MCF 10A (cell line): ENCODE results near the gene VCL. TPM values are rescaled to one million over a fixed set of nuclear protein-coding genes. Genes with fewer than 3 reads are reported as not detected.

ENCODE experiments used
- BruUV-seq: library from RNA; stranded (reverse); fragments of 400-500 nt; replicated peaks from 2 replicates; lab custom pipeline; 2021; lab: Mats Ljungman, UMichigan
- CTCF ChIA-PET: fragments of 300-600 bp; sonication (Branson Sonifier 250); formaldehyde crosslinking; extraction: SDS; loops from one replicate; lab custom pipeline; 2021; ENCODE audit warnings: antibody characterized with exemption, inconsistent platforms; lab: Yijun Ruan, JAX
- POLR2A ChIA-PET: fragments of 300-600, 350-650 bp; sonication (Branson Sonifier 250); formaldehyde crosslinking; extraction: SDS; loops from one replicate; lab custom pipeline; 2020; ENCODE audit warnings: antibody characterized with exemption, inconsistent platforms; lab: Yijun Ruan, JAX
- DNase-seq: peaks from one replicate; pipeline ENCODE4 v3.0.0-alpha.2; 2018; ENCODE audit not compliant: unreplicated experiment
- H3K27ac Mint-ChIP-seq: one replicate; pipeline ENCODE4 v1.8.0; 2022; ENCODE audit warnings: mild to moderate bottlenecking, low read depth, mixed read lengths; ENCODE audit not compliant: unreplicated experiment
- H3K27me3 Mint-ChIP-seq: one replicate; pipeline ENCODE4 v1.8.0; 2022; ENCODE audit warnings: mixed read lengths; ENCODE audit not compliant: insufficient read depth, unreplicated experiment
- H3K36me3 Mint-ChIP-seq: one replicate; pipeline ENCODE4 v1.8.0; 2022; ENCODE audit warnings: mild to moderate bottlenecking, moderate library complexity, mixed read lengths; ENCODE audit not compliant: insufficient read depth, unreplicated experiment
- H3K4me1 Mint-ChIP-seq: one replicate; pipeline ENCODE4 v1.8.0; 2022; ENCODE audit warnings: mixed read lengths; ENCODE audit not compliant: insufficient read depth, unreplicated experiment
- H3K4me3 Mint-ChIP-seq: one replicate; pipeline ENCODE4 v1.8.0; 2022; ENCODE audit warnings: mild to moderate bottlenecking, moderate library complexity, mixed read lengths; ENCODE audit not compliant: unreplicated experiment
- H3K9me3 Mint-ChIP-seq: one replicate; pipeline ENCODE4 v1.8.0; 2022; ENCODE audit warnings: mixed read lengths; ENCODE audit not compliant: unreplicated experiment
- intact Hi-C: fragments of 100-400 bp; cut with micrococcal nuclease; formaldehyde crosslinking; loops from 2 replicates; pipeline ENCODE4 v1.14.1; 2022
- total RNA-seq: library from RNA; stranded (reverse); gene quantifications from 2 replicates; pipeline ENCODE4 v1.2.3, GENCODE V29; 2022
- TF ChIP-seq, protein P1 (sequence below): fragments of 200-600 bp; IDR thresholded peaks from one replicate; pipeline ENCODE4 v1.8.0; 2022; ENCODE audit warnings: antibody characterized with exemption, mild to moderate bottlenecking; ENCODE audit not compliant: unreplicated experiment

Gene VCL
- total RNA-seq, 1 experiment from 2014 or later, result 90.2 TPM

DNA sequence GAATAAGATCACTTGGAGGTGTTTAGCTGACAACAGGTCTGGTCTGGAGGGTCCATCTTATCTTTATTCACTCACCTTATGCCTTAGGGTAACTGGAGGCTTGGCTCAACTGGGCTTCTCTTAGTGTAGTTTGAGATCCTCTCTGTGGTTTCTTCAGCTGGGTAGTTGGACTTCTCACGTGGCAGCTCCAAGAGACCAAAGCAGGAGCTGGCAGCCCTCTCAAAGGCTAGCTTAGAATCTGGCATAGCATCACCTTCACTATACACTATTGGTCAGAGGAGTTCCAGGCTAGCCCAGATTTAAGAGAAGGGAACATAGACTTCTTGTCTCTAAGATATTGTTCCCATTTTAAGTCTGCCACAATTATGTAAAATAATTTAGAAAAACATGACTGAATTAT, 169.5 kb downstream of the VCL start:
- Mint-ChIP-seq H3K27ac (no peak overlapping the region), H3K9me3 (no peaks in the 10 kb centered on the region), H3K27me3 (no peaks in the 10 kb centered on the region), H3K4me1 (no peaks in the 10 kb centered on the region), H3K36me3 (peaks cover 8% of the 10 kb centered on the region), H3K4me3 (no peak overlapping the region)
- POLR2A ChIA-PET, result interaction anchor here (0.7 to 2.0 kb wide), 4 partner anchors 9 to 21 kb away, joined by 3 to 10 read pairs (median 4); partner anchors contain the start of genes ADK and AP3M1
- CTCF ChIA-PET, result interaction anchor here (0.7 to 2.1 kb wide), 4 partner anchors 9 to 287 kb away, joined by 3 to 7 read pairs (median 4); no protein-coding TSS in a partner anchor
- TF ChIP-seq, protein P1, sequence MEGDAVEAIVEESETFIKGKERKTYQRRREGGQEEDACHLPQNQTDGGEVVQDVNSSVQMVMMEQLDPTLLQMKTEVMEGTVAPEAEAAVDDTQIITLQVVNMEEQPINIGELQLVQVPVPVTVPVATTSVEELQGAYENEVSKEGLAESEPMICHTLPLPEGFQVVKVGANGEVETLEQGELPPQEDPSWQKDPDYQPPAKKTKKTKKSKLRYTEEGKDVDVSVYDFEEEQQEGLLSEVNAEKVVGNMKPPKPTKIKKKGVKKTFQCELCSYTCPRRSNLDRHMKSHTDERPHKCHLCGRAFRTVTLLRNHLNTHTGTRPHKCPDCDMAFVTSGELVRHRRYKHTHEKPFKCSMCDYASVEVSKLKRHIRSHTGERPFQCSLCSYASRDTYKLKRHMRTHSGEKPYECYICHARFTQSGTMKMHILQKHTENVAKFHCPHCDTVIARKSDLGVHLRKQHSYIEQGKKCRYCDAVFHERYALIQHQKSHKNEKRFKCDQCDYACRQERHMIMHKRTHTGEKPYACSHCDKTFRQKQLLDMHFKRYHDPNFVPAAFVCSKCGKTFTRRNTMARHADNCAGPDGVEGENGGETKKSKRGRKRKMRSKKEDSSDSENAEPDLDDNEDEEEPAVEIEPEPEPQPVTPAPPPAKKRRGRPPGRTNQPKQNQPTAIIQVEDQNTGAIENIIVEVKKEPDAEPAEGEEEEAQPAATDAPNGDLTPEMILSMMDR, result no peak
- no peak for DNase-seq
- BruUV-seq, result no TSS peak
- intact Hi-C loops, result no loop called here

Other genes with a start within 250 kb of the VCL start
- 13.1 and 19.5 TPM in 2 replicates for gene CHCHD1, start 216.1 kb upstream of the VCL start, total RNA-seq
- gene ZSWIM8, start 212.5 kb upstream of the VCL start, total RNA-seq, result 84.2 and 112 TPM in 2 replicates
- 22.9 and 25.2 TPM in 2 replicates for gene NDST2, start 186.5 kb upstream of the VCL start, total RNA-seq
- gene CAMK2G, start 123.6 kb upstream of the VCL start, total RNA-seq, result 10.9 and 13.7 TPM in 2 replicates
- gene PLAU, start 87.0 kb upstream of the VCL start, total RNA-seq, result 17.3 and 30.6 TPM in 2 replicates
- 31.2 and 35.0 TPM in 2 replicates for gene AP3M1, start 152.7 kb downstream of the VCL start, total RNA-seq
- gene ADK, start 153.1 kb downstream of the VCL start, total RNA-seq, result 96.6 and 98.6 TPM in 2 replicates